HL-60 (cell line): ENCODE measurements around the gene PAQR4.

ENCODE experiments used
- GABPA ChIP-seq: IDR thresholded peaks from 2 replicates; pipeline ENCODE4 v1.6.1; 2012; ENCODE audit warnings: low read depth
- POLR2AphosphoS5 ChIP-seq: IDR thresholded peaks from 2 replicates; pipeline ENCODE4 v1.6.1; 2012; ENCODE audit warnings: low read depth
- TF ChIP-seq, protein P1 (sequence below): IDR thresholded peaks from one replicate; pipeline ENCODE4 v1.5.1; 2011; ENCODE audit warnings: low read length, control low read depth, inconsistent platforms; ENCODE audit not compliant: insufficient read depth
- TF ChIP-seq, protein P2 (sequence below): IDR thresholded peaks from 2 replicates; pipeline ENCODE4 v1.6.1; 2012; ENCODE audit warnings: low read depth; ENCODE audit not compliant: insufficient replicate concordance

- TF ChIP-seq, protein P1, sequence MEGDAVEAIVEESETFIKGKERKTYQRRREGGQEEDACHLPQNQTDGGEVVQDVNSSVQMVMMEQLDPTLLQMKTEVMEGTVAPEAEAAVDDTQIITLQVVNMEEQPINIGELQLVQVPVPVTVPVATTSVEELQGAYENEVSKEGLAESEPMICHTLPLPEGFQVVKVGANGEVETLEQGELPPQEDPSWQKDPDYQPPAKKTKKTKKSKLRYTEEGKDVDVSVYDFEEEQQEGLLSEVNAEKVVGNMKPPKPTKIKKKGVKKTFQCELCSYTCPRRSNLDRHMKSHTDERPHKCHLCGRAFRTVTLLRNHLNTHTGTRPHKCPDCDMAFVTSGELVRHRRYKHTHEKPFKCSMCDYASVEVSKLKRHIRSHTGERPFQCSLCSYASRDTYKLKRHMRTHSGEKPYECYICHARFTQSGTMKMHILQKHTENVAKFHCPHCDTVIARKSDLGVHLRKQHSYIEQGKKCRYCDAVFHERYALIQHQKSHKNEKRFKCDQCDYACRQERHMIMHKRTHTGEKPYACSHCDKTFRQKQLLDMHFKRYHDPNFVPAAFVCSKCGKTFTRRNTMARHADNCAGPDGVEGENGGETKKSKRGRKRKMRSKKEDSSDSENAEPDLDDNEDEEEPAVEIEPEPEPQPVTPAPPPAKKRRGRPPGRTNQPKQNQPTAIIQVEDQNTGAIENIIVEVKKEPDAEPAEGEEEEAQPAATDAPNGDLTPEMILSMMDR = no peak
- TF ChIP-seq, protein P2, sequence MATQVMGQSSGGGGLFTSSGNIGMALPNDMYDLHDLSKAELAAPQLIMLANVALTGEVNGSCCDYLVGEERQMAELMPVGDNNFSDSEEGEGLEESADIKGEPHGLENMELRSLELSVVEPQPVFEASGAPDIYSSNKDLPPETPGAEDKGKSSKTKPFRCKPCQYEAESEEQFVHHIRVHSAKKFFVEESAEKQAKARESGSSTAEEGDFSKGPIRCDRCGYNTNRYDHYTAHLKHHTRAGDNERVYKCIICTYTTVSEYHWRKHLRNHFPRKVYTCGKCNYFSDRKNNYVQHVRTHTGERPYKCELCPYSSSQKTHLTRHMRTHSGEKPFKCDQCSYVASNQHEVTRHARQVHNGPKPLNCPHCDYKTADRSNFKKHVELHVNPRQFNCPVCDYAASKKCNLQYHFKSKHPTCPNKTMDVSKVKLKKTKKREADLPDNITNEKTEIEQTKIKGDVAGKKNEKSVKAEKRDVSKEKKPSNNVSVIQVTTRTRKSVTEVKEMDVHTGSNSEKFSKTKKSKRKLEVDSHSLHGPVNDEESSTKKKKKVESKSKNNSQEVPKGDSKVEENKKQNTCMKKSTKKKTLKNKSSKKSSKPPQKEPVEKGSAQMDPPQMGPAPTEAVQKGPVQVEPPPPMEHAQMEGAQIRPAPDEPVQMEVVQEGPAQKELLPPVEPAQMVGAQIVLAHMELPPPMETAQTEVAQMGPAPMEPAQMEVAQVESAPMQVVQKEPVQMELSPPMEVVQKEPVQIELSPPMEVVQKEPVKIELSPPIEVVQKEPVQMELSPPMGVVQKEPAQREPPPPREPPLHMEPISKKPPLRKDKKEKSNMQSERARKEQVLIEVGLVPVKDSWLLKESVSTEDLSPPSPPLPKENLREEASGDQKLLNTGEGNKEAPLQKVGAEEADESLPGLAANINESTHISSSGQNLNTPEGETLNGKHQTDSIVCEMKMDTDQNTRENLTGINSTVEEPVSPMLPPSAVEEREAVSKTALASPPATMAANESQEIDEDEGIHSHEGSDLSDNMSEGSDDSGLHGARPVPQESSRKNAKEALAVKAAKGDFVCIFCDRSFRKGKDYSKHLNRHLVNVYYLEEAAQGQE = peak; percentile 24
- peak; percentile 52; the same call in 1 of the 2 replicates for TF ChIP-seq POLR2AphosphoS5
- no peak for TF ChIP-seq GABPA
Observed at GRCh38 chr16:2955779-2956578, 13.2 kb upstream of the PAQR4 start.
